HT1080 (cell line): ENCODE results near the gene DAO. TPM values are rescaled to one million over a fixed set of nuclear protein-coding genes. Genes with fewer than 3 reads are reported as not detected.

Experiments
- DNase-seq: peaks from one replicate; pipeline ENCODE4 v3.0.0-alpha.2; 2015; ENCODE audit warnings: low read depth
- total RNA-seq: library from RNA; depleted of rRNA; stranded (reverse); fragments of >200 nt; shearing (Covaris generic); gene quantifications from 2 replicates; pipeline ENCODE4 v1.2.3, GENCODE V29; 2014

Gene DAO
- total RNA-seq, 1 experiment from 2014 or later, result not detected

DNA sequence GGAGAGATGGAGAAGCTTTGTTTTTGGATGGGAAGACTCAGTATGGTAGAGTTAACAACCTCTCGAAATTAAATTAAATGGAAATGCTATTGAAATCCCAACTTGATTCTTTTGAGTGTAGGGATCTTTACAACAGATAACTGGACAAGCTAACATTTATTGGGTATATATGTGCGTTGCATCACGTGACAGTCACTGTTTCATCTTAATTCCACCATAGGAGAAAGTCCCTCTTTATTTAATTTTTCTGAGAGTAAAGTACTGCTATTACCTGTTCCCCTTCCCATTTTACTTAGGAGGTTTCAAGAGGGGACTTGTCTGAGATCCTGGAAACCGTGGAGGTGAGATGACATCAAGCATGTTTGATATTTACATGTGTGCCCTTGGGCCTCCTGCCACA is 11.1 kb upstream of the DAO start:
- DNase-seq, result no peak

DNA sequence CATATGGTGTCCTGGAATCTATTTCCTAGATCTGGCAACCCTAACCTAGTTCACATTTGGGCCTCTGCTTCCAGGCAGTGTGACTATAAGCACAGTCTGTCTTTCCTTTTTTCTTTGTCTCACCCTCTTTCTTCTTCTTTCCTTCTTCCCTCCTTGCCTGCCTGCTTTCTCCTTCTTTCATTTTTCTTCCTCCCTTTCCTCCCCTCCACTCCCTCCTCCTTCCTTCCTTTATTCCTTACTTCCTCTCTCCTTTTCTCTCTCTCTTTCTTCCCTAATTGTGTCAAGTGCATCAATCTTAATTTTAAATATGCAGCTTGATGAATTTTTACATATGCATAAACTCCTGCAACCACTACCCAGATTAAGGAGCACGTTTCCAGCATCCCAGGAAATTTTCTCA is 4.6 kb upstream of the DAO start:
- no peak for DNase-seq

DNA sequence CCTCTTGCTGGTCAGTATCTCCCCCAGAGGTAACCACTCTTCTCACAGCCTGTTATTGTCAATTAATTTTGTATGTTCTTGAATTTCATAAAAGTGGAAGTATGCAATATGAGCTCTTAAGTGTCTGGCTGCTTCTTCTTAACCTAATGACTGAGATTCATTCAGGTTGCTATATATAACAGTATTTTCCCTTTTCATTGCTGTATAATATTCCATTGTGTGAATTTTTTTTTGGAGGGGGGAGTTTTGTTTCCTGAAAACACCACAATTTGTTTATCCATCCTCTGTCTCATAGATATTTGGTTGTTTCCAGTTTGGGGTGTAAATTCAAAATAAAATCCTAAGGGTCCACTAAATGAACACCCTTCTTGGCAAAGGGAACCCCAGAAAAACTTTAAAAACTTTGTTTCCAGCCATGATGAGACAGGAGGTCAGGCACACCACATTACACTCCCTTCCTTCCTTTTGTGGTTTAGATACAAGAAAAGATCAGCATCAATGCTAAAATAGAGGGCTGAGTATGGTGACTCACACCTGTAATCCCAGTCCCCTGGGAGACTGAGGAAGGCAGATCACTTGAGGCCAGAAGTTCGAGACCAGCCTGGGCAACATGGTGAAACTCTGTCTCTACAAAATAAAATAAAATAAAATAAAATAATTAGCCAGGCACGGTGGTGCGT is 4.1 kb upstream of the DAO start:
- peak; percentile 24 for DNase-seq

- no peak for DNase-seq
These were observed 3.3 kb upstream of the DAO start for GRCh38 chr12:108876550-108876949.

DNA sequence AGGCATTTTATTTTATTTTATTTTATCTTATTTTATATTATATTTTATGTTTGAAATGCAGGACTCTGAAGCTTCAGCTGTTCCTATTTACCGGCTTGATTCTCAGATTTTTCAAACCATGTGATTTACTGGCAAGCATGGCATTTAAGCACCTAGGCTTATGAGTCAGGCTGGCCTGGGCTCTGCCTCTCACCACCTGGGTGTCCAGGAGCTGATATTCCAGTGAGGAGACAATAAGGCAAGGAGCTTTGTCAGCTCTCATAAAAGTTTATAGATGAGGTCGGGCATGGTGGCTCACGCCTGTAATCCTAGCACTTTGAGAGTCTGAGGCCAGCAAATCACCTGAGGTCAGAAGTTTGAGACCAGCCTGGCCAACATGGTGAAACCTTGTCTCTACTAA is 2.1 kb downstream of the DAO start:
- DNase-seq, result peak; percentile 8

GRCh38 chr12:108884116-108885012 is 4.5 kb downstream of the DAO start:
- DNase-seq, result peak; percentile 28

- no peak for DNase-seq
These were observed 7.2 kb downstream of the DAO start for GRCh38 chr12:108886873-108887629.

DNA sequence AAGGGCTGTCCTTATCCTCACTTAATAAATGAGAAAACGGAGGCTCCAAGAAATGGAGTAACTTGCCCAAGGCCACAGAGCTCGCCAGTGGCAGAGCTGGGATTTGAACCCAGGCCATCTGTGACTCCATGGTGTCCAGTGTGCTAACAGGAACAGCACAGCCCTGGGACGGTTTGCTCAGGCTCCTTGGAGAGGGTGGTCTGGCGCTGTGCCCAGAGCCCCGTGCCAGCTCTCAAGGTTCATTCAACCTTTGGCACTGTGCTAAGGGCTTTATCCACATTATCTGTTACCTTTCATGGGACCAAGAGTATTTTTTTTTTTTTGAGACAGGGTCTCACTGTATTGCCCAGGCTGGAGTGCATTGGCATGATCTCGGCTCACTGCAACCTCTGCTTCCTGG is 8.1 kb downstream of the DAO start:
- no peak for DNase-seq

DNA sequence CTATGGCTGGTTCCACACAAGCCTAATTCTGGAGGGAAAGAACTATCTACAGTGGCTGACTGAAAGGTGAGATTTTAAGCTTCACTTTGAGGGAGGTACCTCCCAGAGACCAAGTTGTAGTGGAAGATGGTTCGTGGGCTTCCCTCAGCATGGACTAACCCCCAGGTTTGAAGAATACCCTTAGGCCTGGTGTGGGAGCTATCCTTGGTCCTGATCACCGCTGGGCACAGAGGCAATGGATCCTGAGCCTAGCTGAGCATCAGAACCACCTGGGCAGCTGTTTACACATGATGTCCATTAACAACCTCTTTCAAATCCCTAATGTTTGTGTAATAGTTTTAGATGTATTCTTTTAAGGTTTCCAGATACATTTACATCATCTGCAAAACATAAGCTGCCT is 10.3 kb downstream of the DAO start:
- DNase-seq, result no peak

DNA sequence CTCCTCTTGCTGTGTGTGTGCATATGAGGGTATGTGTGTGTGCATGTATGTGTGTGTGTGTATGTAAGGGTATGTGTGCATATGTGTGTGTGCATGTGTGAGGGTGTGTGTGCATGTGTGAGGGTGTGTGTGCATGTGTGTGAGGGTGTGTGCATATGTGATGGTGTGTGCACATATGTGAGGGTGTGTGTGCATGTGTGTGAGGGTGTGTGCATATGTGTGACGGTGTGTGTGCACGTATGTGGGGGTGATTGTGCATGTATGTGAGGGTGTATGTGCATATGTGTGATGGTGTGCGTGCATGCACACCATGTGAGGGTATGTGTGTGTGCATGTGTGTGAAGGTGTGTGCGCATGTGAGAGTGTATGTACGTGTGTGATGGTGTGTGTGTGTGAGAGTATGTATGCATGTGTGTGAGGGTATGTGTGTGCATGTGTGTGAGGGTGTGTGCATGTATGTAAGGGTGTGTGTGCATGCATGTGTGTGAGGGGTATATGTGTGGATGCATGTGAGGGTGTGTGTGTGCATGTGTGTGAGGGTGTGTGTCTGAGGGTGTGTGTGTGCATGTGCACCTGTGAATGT is 15.4 kb downstream of the DAO start:
- DNase-seq, result no peak

GRCh38 chr12:108896336-108896735 is 16.4 kb downstream of the DAO start:
- no peak for DNase-seq

- no peak for DNase-seq
These were observed 16.9 kb downstream of the DAO start for GRCh38 chr12:108896817-108897216.

DNA sequence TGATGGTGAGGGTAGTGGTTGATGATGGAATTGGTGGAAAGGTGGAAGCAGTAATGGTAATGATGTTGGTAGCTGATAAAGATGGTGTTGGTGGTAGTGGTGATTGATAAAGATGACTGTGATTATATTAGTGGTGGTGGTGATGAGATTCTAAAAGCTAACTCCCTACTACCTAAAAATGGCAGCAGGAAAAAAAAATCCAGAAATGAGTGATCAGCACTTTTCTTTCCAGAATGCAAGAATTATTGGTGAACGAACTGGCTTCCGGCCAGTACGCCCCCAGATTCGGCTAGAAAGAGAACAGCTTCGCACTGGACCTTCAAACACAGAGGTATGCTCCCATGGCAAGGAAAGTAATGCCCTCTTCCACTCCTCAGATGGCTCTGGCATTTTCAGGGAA is 19.3 kb downstream of the DAO start:
- DNase-seq, result no peak

DNA sequence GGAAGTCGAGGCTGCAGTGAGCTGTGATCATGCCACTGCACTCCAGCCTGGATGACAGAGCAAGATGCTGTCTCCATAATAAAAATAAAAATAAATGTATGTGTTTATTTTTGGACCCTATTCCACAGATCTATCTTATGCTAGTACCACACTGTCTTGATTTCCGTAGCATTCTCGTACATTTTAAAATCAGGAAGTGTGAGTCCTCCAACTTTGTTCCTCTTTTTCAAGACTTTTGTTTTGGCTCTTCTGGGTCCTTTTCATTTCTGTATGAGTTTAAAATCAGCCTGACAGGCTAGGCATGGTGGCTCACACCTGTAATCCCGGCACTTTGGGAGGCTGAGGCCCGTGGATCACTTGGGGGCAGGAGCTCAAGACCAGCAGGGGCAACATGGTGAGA is 25.8 kb downstream of the DAO start:
- no peak for DNase-seq

DNA sequence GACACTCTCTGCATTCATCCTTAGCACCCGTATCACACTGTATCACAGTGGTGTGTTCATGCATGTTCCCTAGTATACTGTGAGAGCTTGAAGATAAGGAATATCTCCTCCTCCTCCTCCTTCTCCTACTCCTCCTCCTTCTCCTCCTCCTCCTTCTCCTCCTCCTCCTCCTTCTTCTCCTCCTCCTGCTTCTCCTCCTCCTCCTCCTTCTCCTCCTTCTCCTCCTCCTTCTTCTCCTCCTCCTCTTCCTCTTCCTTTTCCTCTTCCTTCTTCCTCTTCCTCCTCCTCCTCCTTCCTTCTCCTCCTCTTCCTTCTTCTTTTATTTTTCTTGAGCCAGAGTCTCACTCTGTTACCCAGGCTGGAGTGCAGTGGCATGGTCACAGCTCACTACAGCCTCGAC is 27.1 kb downstream of the DAO start:
- no peak for DNase-seq

DNA sequence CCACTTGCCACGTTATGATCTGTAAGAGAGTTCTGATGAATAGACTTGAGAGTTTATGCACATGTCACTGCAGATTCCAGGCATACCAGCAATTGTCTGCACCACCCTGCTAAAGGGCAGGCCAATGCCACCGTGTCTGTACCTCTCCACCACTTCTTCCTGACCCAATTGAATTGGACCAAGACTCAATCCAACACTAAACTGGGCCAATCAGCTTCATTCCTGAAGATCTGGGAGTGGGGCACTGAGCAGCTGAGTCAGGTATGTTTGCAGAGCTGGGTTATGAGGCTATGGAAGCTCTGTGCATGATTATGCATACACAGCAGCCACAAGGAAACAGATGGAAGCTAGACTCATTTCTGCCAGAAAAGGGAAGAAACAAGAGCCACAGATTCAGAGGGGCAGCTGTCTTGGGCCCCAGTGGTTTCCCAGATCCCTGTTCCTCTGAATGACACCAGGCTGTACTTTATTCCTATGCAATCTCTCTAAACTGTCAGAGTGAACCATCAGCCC is 28.0 kb downstream of the DAO start:
- no peak for DNase-seq

GRCh38 chr12:108910336-108910735 is 30.4 kb downstream of the DAO start:
- DNase-seq, result no peak

DNA sequence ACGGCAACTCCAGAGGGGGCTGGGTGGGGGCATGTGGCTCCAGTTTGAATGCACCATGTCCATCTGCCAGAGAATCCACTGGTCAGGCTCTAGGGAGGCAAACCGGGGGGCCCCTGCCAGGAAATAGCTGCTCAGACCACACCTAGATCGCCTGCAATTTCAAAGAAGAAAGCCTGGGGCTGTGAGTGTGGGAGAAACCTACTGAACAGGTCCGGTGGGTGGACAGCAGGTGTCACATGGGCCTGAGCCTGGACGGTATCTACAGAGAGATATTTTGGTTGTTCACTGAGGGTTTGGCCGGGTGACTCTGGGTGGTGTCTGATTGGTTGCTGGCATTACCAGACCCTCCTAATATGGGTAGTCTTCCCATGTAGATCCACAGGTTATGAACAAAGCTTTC is 32.0 kb downstream of the DAO start:
- DNase-seq, result no peak

- no peak for DNase-seq
These were observed 32.5 kb downstream of the DAO start for GRCh38 chr12:108912361-108912760.

GRCh38 chr12:108914121-108914531 is 34.2 kb downstream of the DAO start:
- DNase-seq, result peak; percentile 5

DNA sequence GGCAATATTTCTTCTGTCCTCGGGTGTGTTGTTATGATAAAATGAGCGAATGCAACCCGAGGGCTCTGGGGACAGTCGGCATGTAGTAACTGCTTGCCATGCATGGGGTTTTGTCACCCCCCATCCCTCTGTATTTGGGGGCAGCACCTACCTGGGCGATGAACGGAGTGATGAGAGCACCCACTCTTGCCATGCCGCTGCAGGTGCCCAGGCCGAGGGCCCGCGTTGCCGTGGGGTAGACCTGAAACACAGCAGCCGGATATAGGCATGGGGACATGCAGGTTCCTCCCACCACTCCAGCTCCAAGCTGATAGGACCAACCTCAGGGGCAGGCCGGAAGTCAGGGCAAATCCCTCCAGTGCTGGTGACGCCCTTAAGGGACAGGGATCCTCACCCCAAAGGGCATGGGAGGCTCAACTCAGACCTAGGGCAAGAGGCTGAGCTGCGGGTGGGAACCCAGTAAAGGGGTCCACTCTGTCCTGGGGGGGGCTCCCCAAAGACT is 35.8 kb downstream of the DAO start:
- DNase-seq, result no peak
